Measurements from ENCODE around the gene P2RY13.

Gene P2RY13

GRCh38 chr3:151297429-151297828, 31.9 kb downstream of the P2RY13 start:
- in situ Hi-C loops (cut with MboI; ENCODE audit: low sequenced_read_pairs): no loop called here

- in situ Hi-C loops (cut with MboI; ENCODE audit: low sequenced_read_pairs): no loop called here
Measured at GRCh38 chr3:151296226-151296625, 33.1 kb downstream of the P2RY13 start.

GRCh38 chr3:151293127-151293526, 36.2 kb downstream of the P2RY13 start:
- in situ Hi-C loops (cut with MboI; ENCODE audit: low sequenced_read_pairs): no loop called here

GRCh38 chr3:151290673-151291072, 38.7 kb downstream of the P2RY13 start:
- in situ Hi-C loops (cut with MboI; ENCODE audit: low sequenced_read_pairs): no loop called here

GRCh38 chr3:151289445-151289844, 39.9 kb downstream of the P2RY13 start:
- in situ Hi-C loops (cut with MboI; ENCODE audit: low sequenced_read_pairs): no loop called here

GRCh38 chr3:151285940-151286339, 43.4 kb downstream of the P2RY13 start:
- in situ Hi-C loops (cut with MboI; ENCODE audit: low sequenced_read_pairs): no loop called here

- in situ Hi-C loops (cut with MboI; ENCODE audit: low sequenced_read_pairs): no loop called here
Measured at GRCh38 chr3:151283907-151284461, 45.4 kb downstream of the P2RY13 start.

GRCh38 chr3:151283387-151283786, 46.0 kb downstream of the P2RY13 start:
- in situ Hi-C loops (cut with MboI; ENCODE audit: low sequenced_read_pairs): no loop called here

- in situ Hi-C loops (cut with MboI; ENCODE audit: low sequenced_read_pairs): no loop called here
Measured at GRCh38 chr3:151282921-151283320, 46.4 kb downstream of the P2RY13 start.

- in situ Hi-C loops (cut with MboI; ENCODE audit: low sequenced_read_pairs): no loop called here
Measured at GRCh38 chr3:151281671-151282324, 47.6 kb downstream of the P2RY13 start.

GRCh38 chr3:151278230-151278629, 51.1 kb downstream of the P2RY13 start, which contains the start of gene P2RY14:
Gene P2RY14, minus strand, starts transcription at chr3:151278542. Its CDS starts 64,226 bp downstream, at chr3:151214316.
- in situ Hi-C loops (cut with MboI; ENCODE audit: low sequenced_read_pairs): no loop called here

GRCh38 chr3:151276687-151277042, 52.7 kb downstream of the P2RY13 start:
- in situ Hi-C loops (cut with MboI; ENCODE audit: low sequenced_read_pairs): no loop called here
